Liver (tissue), 3 donors: ENCODE data around the gene TMEM269.

ENCODE experiments used
- EGR1 ChIP-seq, 2 donors: IDR thresholded peaks; 2 replicates each; pipeline ENCODE4 v1.6.1; 2016 to 2018; ENCODE audit warnings: antibody characterized with exemption in 2 of 2, low read depth in 2 of 2
- GABPA ChIP-seq, 2 donors: IDR thresholded peaks in 1 of 2; conservative IDR thresholded peaks in 1 of 2; 2 replicates each; pipeline ENCODE4 v1.6.1; 2016; ENCODE audit warnings: antibody characterized with exemption in 2 of 2, mild to moderate bottlenecking in 1 of 2, moderate library complexity in 1 of 2
- RAD21 ChIP-seq, 2 donors: IDR thresholded peaks; 2 replicates each; pipeline ENCODE4 v1.6.1; 2016; ENCODE audit warnings: antibody characterized with exemption in 2 of 2, mild to moderate bottlenecking in 2 of 2
- SP1 ChIP-seq: IDR thresholded peaks from 2 replicates; pipeline ENCODE4 v1.6.1; 2018; ENCODE audit warnings: antibody characterized with exemption, mild to moderate bottlenecking
- TAF1 ChIP-seq: conservative IDR thresholded peaks from 2 replicates; pipeline ENCODE4 v1.6.1; 2016; ENCODE audit warnings: antibody characterized with exemption, mild to moderate bottlenecking
- YY1 ChIP-seq: IDR thresholded peaks from 2 replicates; pipeline ENCODE4 v1.6.1; 2016; ENCODE audit warnings: antibody characterized with exemption, mild to moderate bottlenecking
- ZBTB33 ChIP-seq: IDR thresholded peaks from 2 replicates; pipeline ENCODE4 v1.6.1; 2016; ENCODE audit warnings: antibody characterized with exemption
- TF ChIP-seq, protein P1 (sequence below): IDR thresholded peaks from 2 replicates; pipeline ENCODE4 v1.6.1; 2016; ENCODE audit warnings: antibody characterized with exemption
- TF ChIP-seq, protein P2 (sequence below): fragments of 150-350 bp; IDR thresholded peaks from 2 replicates; pipeline ENCODE4 v1.5.1; 2017; ENCODE audit warnings: improper control_type of control experiment, low read depth, low read length; ENCODE audit not compliant: missing input control
- TF ChIP-seq, protein P3 (sequence below): IDR thresholded peaks from 2 replicates; pipeline ENCODE4 v1.6.1; 2016; ENCODE audit warnings: antibody characterized with exemption
- donor health status: healthy.
- donor health status: healthy.

DNA sequence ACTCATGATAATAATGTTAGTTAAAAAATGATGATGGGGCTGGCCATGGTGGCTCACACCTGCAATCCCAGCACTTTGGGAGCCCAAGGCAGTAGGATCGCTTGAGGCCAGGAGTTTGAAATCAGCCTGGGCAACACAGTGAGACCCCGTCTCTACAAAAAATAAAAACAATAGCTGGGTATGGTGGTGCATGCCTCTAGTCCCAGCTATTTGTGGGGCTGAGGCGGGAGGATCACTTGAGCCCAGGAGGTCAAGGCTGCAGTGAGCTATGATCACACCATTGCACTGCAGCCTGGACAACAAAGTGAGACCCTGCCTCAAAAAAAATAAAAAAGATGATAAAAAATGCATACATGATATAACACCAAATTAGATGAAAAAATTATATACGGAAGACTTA is 23.2 kb upstream of the TMEM269 start:
- TF ChIP-seq, protein P1, sequence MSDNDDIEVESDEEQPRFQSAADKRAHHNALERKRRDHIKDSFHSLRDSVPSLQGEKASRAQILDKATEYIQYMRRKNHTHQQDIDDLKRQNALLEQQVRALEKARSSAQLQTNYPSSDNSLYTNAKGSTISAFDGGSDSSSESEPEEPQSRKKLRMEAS: no peak
- TF ChIP-seq EGR1 (IDR thresholded peaks at IDR 0.05; ENCODE audit: low read depth in 2 of 2) (no peak), TAF1 (no peak), GABPA (IDR thresholded peaks at IDR 0.05 in 1 of 2, conservative IDR thresholded peaks at IDR 0.05 in 1 of 2) (no peak), SP1 (no peak), YY1 (no peak), ZBTB33 (no peak), RAD21 (IDR thresholded peaks at IDR 0.05) (no peak)
- TF ChIP-seq, protein P2, sequence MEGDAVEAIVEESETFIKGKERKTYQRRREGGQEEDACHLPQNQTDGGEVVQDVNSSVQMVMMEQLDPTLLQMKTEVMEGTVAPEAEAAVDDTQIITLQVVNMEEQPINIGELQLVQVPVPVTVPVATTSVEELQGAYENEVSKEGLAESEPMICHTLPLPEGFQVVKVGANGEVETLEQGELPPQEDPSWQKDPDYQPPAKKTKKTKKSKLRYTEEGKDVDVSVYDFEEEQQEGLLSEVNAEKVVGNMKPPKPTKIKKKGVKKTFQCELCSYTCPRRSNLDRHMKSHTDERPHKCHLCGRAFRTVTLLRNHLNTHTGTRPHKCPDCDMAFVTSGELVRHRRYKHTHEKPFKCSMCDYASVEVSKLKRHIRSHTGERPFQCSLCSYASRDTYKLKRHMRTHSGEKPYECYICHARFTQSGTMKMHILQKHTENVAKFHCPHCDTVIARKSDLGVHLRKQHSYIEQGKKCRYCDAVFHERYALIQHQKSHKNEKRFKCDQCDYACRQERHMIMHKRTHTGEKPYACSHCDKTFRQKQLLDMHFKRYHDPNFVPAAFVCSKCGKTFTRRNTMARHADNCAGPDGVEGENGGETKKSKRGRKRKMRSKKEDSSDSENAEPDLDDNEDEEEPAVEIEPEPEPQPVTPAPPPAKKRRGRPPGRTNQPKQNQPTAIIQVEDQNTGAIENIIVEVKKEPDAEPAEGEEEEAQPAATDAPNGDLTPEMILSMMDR: no peak
- TF ChIP-seq, protein P3, sequence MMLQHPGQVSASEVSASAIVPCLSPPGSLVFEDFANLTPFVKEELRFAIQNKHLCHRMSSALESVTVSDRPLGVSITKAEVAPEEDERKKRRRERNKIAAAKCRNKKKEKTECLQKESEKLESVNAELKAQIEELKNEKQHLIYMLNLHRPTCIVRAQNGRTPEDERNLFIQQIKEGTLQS: no peak
